ENCODE measurements around the gene GJB3. TPM values are rescaled to one million over a fixed set of nuclear protein-coding genes. Genes with fewer than 3 reads are reported as not detected.

GJB3 gene
- total and polyA plus RNA-seq, 2 donors (not counting 1 experiment from before 2014, with no cell fraction given): not detected

GRCh38 chr1:34785231-34785874 is 4.3 kb downstream of the GJB3 start:
- Histone ChIP-seq H3K4me3 (ENCODE audit: control extremely low read depth in 1 of 5, extremely low read depth in 1 of 5, insufficient read depth in 1 of 5, low read depth in 2 of 5, low read length in 4 of 5) (no peak overlapping the region), H3K4me2 (replicated peaks; ENCODE audit: low read depth, low read length, poor library complexity, severe bottlenecking) (no peak overlapping the region), H3K9ac (ENCODE audit: low read length) (no peak overlapping the region), H3K9me3 (ENCODE audit: control extremely low read depth in 1 of 3, control insufficient read depth in 2 of 3, insufficient read depth in 1 of 3, low read length in 2 of 3) (no peaks in the 10 kb centered on the region), H3K27me3 (replicated peaks in 1 of 4; ENCODE audit: control extremely low read depth in 1 of 4, control insufficient read depth in 3 of 4, insufficient read depth in 4 of 4, low read length in 3 of 4) (peaks cover 0 to 33% (median 10%) of the 10 kb centered on the region in 4 experiments), H3K4me1 (ENCODE audit: control insufficient read depth in 2 of 2, insufficient read depth in 2 of 2, low read length in 2 of 2) (peaks cover 2 to 13% of the 10 kb centered on the region in 2 donors), H3K36me3 (replicated peaks in 1 of 2; ENCODE audit: control extremely low read depth in 1 of 2, control insufficient read depth in 1 of 2, extremely low read depth in 1 of 2, insufficient read depth in 2 of 2, low read length in 1 of 2) (no peaks in the 10 kb centered on the region), H3K27ac (ENCODE audit: low read length in 2 of 2) (no peak overlapping the region), H2AFZ (ENCODE audit: insufficient read depth, low read depth, low read length, poor library complexity, severe bottlenecking) (no peak overlapping the region), H4K20me1 (ENCODE audit: control insufficient read depth, insufficient read depth, low read length, poor library complexity, severe bottlenecking) (no peaks in the 10 kb centered on the region), H3K79me2 (ENCODE audit: control insufficient read depth, insufficient read depth, low read length) (no peaks in the 10 kb centered on the region)
- Mint-ChIP-seq H3K9me3 (ENCODE audit: insufficient read depth) (no peaks in the 10 kb centered on the region), H3K4me1 (peaks cover 13% of the 10 kb centered on the region), H3K27ac (no peak overlapping the region), H3K4me3 (no peak overlapping the region), H3K27me3 (peaks cover 38% of the 10 kb centered on the region)
- ChIA-PET CTCF (no interaction called here), POLR2A (no interaction called here)
- TF ChIP-seq CTCF (IDR thresholded peaks at IDR 0.05) (no peak), EZH2 (IDR thresholded peaks at IDR 0.05; ENCODE audit: borderline replicate concordance, insufficient read depth, low read depth, low read length, poor library complexity, severe bottlenecking) (no peak)
- intact Hi-C loops (cut with micrococcal nuclease): no loop called here
- ATAC-seq (ENCODE audit: low read depth): no peak
- 89% methylated on average over 21 of the region's 22 CpGs for WGBS (ENCODE audit: insufficient coverage)
- no peak for DNase-seq

GRCh38 chr1:34785875-34786470 is 5.0 kb downstream of the GJB3 start:
- Histone ChIP-seq H3K27me3 (replicated peaks in 1 of 4; ENCODE audit: control extremely low read depth in 1 of 4, control insufficient read depth in 3 of 4, insufficient read depth in 4 of 4, low read length in 3 of 4) (peaks cover 0 to 32% (median 10%) of the 10 kb centered on the region in 4 experiments), H3K27ac (ENCODE audit: low read length in 2 of 2) (no peak overlapping the region), H4K20me1 (ENCODE audit: control insufficient read depth, insufficient read depth, low read length, poor library complexity, severe bottlenecking) (no peaks in the 10 kb centered on the region), H3K36me3 (replicated peaks in 1 of 2; ENCODE audit: control extremely low read depth in 1 of 2, control insufficient read depth in 1 of 2, extremely low read depth in 1 of 2, insufficient read depth in 2 of 2, low read length in 1 of 2) (no peaks in the 10 kb centered on the region), H3K4me1 (ENCODE audit: control insufficient read depth in 2 of 2, insufficient read depth in 2 of 2, low read length in 2 of 2) (peaks cover 2 to 12% of the 10 kb centered on the region in 2 donors), H3K4me3 (ENCODE audit: control extremely low read depth in 1 of 5, extremely low read depth in 1 of 5, insufficient read depth in 1 of 5, low read depth in 2 of 5, low read length in 4 of 5) (no peak overlapping the region), H3K4me2 (replicated peaks; ENCODE audit: low read depth, low read length, poor library complexity, severe bottlenecking) (no peak overlapping the region), H2AFZ (ENCODE audit: insufficient read depth, low read depth, low read length, poor library complexity, severe bottlenecking) (no peak overlapping the region), H3K9ac (ENCODE audit: low read length) (no peak overlapping the region), H3K79me2 (ENCODE audit: control insufficient read depth, insufficient read depth, low read length) (no peaks in the 10 kb centered on the region), H3K9me3 (ENCODE audit: control extremely low read depth in 1 of 3, control insufficient read depth in 2 of 3, insufficient read depth in 1 of 3, low read length in 2 of 3) (no peaks in the 10 kb centered on the region)
- intact Hi-C loops (cut with micrococcal nuclease): loop anchor here (1.0 to 2.0 kb wide), 2 partner anchors 66 to 81 kb away; no protein-coding TSS in a partner anchor
- Mint-ChIP-seq H3K4me1 (peaks cover 13% of the 10 kb centered on the region), H3K9me3 (ENCODE audit: insufficient read depth) (no peaks in the 10 kb centered on the region), H3K27me3 (peaks cover 38% of the 10 kb centered on the region), H3K27ac (no peak overlapping the region), H3K4me3 (no peak overlapping the region)
- no peak for TF ChIP-seq CTCF (IDR thresholded peaks at IDR 0.05)
- TF ChIP-seq EZH2 (IDR thresholded peaks at IDR 0.05; ENCODE audit: borderline replicate concordance, insufficient read depth, low read depth, low read length, poor library complexity, severe bottlenecking): no peak
- POLR2A ChIA-PET: no interaction called here
- CTCF ChIA-PET: interaction anchor here (0.6 to 1.6 kb wide), 2 partner anchors 81 to 643 kb away, joined by 3 to 7 read pairs; no protein-coding TSS in a partner anchor
- no peak for ATAC-seq (ENCODE audit: low read depth)
- WGBS (ENCODE audit: insufficient coverage): 63% methylated on average over 3 of the region's 4 CpGs
- DNase-seq: no peak
